NOMO-1 treated with DMSO at 0.1 percent for 48 hours (cell line): ENCODE data around the gene SELENBP1.

Experiments used
- DNase-seq: peaks from one replicate; lab custom pipeline; 2025; ENCODE audit not compliant: unreplicated experiment; lab: John Stamatoyannopoulos, UW

The SELENBP1 gene

DNA sequence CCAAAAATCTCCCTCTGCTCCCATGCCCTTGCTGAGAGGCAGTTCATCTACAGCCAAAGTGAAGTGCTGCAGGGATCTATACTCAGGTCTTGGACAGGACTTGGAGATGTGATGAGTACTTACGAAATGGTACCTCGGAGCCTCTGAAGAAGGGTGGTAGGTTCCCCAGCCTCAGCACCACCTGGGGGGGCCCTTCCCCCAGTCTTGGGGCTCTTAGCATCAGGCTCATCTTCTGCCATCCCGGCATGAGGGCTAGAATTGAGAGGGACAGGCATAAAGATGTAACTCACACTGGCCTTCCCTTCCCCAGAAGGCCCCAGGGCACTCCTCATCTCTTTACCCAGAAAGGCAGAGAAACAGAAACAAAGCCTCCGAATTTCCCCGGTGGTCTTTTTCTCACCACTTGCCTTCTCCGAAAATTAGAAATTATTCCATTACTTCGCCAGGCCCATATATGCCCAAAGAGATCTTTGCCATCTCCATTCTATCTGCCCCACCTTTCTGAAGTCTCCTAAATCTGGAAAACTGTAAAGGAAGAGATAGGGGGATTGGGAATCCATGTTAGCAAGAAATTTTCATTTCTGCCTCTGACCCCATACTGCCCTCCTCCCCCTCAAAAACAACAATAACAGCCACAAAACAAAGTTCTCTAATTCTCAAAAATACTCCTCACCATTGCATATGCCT lies 26.3 kb downstream of the SELENBP1 start:
- DNase-seq: no peak

DNA sequence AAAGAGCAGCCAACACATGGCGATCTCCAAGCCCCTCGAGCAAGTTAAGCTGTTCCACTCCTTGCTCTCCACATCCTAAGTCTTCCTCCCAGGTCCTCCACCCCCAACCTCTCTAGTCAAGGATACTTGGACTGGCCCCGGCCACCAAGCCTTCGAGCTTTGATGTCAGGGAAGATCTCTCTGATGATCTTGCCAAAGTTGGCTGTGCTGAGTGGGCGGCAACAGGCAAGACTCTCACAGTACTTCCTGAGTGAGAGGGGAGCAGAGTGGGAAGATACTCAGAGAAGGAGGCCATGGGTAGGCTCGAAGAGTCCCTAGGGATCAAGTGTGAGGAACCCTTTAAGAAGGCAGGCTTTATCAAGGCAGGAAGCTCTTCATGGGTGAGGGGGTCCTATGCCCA lies 28.2 kb downstream of the SELENBP1 start:
- no peak for DNase-seq

DNA sequence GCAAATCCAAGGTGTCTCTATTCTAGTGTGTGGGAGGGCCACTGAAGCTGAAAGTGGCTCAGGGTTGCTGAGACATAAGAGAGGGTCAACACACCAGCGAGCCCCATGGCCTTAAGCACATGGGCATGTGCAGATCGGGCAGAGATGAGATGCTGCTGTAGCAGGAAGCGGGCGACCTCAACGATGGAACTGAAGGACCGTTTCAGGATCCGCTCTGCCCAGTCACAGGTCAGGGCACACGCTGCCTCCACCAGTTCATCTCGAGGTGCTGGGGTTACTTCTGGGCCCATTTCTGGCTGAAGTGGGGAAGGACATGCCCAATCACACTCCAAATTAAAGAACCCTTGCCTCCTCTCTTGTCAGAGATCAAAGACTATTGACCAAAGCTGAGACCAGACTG lies 28.9 kb downstream of the SELENBP1 start:
- DNase-seq: no peak

DNA sequence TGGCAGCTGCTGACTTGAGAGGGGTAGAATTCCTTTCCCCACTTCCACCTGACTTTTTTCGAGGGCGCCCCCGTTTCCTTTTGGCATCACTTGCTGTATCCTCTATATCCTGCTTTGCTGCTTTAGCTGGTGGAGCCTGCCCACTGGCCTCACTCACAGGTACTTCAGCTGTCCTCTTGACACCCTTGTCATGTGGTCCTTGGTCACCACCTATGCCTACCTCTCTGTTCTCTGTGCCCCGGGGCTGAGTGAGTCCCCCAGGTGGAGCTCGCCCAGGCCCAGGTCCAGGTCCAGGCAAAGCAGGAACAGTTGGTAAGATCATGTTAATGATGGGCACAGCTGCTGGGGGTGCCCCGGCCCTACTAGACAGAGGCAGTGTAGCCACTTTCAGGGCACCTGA lies 29.9 kb downstream of the SELENBP1 start:
- DNase-seq: no peak

DNA sequence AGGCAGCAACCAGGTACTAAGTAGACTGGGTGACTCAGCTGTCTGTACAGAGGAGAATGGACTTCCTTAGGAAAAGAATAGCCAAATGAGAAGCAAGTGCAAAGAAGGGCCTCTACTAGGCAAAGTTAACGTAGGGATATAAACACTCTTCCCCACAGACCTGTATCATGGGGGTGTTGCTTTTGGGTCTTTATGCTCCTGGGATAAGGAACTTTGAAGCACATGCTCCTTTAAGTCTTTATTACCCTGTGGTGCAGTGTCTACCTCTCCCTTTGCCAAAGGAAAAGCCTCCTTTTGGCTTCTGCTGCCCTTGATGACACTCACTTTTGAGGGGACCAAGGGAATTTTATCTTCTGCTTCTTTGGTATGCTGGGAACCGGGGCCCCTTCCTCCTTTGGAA lies 30.5 kb downstream of the SELENBP1 start:
- DNase-seq: no peak

DNA sequence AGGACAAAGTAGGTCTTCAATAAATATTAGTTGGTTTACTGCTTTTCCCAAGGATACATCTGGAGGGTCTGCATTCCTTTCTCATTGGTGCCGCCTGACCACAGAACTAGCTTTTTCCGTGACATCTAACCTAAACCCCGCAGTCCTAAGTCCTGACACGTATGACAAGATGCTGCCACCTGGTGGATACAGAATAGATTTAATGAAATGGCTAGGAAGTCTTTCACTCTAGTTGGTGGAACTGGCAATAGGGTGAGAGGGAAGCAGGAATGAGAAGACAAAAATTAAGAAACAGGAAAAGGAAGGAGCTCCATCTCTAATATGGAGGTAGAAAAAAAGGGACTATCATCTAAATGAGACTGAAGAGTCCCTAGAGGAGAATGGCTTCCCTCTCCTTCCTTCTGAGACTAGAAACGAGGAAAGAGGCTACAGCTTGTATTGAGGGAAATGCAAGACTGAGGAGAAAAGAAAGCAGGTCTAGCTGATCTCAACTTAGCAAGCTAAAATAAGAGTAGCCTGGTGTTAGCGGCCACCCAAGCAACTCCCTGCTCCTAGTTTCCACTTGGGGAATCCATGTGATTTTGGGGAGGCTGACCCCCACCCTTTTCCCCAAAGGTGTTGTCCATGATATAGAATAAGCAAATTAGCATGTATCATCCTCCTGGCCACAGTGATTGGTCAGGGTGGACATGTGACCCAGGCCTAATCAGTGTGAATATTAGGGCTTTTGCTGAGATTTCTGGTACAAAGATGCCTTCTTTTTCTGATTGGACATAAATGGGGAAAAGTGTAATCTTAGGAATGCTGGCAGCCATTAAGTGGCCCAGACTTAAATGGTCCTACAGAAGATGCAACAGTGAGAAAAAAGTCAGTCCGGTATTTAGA lies 31.4 kb downstream of the SELENBP1 start:
- peak; percentile 79 for DNase-seq

DNA sequence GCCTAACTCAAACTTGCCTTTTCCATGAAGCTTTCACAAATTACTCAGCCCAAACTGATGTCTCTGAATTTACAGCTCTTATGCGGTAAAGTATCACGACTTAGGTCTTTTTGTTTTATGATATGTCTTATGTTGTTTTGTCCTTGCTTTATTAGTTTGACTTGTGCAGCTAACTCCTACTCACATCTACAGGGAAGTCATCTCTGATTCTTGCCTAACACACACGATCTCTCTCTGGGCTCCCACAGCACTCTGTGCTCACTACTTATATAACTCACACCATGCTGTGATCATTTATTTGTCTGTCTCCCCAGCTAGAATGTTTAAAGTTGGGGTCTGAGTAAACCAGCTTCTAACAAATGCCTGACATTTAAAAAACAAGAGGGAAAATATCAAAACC lies 35.9 kb downstream of the SELENBP1 start:
- no peak for DNase-seq

DNA sequence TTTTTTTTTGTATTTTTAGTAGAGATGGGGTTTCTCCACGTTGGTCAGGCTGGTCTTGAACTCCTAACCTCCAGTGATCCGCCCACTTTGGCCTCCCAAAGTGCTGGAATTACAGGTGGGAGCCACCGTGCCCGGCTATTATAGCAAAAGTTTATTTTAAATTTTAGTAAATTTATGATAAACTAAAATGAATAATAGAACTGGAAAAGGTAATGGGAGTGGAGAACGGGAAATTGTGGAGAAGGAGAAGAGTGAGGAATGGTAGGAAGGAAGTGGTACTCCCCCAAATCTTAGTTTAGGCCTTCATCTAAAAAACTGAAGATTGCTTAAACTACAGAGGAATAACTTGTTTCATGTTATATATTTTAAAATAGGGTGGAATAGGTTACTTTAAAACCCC lies 37.7 kb downstream of the SELENBP1 start:
- DNase-seq: no peak

DNA sequence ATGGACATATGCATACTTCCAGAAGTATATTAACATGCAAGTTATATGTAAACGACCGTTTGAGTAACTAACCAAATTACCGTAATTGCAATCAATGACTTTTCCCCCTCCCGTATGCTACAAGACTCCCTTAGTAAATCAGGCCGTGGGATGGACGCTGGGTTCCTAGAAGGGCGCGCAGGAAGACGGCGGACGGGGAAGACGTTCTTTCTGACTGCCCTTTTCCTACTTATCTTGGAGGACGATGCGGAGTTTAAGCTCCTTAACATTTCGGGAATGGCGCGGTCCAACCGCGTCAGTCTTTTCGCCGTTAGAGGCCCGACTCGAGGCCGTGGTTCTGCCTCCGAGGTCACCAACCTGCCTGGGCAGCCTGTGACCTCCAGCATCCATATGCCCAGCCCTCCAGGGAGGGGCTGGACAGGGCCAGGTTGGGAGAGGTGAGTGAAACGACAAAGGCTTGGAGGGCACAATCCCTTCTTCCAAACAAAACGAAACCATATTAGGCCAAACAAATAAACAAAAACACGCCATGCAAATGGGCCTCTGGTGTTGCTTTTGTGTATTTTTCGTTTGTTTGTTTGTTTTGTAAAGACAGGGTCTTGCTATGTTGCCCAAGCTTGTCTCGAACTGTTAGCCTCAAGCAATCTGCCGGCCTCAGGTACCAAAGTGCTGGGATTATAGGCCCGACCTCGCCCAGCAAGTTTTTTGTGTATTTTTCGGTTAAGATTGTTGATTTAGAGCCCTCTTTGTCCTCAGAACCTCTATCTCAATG lies 44.4 kb downstream of the SELENBP1 start:
- DNase-seq: no peak

DNA sequence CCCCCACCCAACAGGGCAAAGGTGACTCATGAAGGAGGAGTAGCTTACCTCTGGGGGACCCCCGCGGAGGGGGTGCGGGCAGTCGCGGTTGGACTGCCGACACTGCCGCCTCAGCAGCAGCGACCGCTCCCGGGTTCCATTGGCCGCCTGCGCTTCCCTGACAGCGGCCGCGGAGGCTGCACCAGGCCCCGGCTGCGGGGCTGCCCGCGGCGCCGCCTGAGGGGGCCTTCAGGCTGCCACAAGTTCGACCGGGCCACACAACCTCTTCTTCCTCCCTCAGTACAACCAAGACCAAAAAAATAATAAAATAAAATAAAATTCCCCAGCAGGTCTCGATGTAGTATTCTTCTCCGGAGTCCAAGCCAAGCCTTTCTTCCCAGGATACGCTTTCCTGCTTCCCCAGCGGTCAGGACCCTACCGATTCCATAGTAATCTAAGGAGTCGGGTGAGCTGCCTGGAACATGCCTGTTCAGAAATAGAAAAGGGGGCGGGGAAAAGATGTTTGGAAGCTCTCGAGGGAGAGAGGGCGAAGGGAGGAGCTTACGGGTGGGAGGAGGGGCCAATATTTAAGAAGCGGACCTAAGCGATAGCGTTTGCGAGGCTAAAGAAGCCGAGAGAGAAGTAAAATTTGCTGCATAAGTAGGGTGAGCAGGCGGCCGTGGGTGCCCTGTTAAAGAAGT lies 45.1 kb downstream of the SELENBP1 start, which contains the start of gene PI4KB:
TSS of gene PI4KB (minus strand) at position 194 of the 680 bp plus-strand sequence. CDS start 10,935 bp downstream, outside the sequence.
- DNase-seq: peak; percentile 97

DNA sequence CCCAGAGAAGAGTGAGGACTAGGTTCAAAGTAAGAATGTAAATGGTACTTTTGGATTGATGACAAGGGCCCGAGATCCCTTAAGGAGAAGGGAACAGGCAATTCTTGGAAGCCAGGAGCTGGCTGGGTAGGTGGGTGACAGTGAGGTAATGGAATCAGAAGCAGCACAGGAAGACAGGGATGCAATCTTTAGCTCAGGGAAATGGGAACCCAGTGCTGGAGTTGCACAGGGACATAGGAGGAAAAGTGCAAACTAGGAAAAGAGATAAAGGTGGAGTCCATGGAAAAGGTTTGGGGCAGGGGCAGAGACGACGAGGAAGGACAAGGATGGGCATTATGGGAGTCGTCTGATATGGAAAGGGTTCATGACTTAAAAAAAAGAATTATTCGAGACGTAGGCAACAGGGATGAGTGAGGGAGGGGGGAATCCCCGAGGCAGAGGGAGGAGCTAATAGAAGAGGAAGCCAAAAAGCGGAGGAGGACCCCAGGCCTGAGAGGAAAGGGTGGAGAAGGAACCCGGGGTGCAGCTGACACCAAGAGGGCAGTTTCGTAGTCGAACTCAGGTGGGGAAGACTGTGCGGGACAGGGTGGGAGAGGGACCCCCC lies 45.8 kb downstream of the SELENBP1 start:
- peak; percentile 60 for DNase-seq

DNA sequence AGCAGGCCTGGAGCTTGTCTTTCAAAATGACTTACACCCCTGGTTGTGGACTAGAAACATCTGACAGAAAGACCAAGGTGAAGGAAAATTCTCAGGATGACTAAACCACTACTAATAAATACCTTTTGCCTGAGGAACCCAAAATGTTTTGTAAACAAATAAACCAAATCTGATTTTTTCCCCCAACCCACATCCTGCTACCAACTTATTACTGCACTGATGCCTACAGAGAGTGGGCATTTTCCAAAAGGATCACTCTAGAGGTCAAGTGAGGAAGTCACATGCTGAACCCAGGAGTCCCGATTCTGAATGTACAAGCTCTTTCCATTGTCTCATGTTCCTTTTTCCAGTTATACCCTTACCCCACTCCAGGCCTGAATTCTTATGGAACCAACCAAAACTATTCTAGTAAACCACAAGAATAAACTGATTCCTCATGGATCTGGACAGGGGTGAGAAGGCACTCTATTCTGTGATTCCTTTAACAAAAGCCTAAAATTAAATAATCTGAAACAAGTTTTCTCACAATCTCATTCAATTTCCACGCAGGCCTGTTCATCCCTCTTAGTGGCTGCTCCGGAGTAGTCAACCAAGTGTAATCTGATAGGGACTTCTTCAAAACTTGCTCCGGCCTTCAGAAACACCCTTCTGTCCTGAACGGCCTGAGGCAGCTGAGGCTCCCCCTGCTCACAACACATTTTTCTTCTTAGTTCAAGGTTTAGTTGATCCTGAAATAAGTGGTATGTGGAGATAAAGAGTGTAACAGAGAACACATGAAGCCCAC lies 46.7 kb downstream of the SELENBP1 start:
- DNase-seq: no peak

DNA sequence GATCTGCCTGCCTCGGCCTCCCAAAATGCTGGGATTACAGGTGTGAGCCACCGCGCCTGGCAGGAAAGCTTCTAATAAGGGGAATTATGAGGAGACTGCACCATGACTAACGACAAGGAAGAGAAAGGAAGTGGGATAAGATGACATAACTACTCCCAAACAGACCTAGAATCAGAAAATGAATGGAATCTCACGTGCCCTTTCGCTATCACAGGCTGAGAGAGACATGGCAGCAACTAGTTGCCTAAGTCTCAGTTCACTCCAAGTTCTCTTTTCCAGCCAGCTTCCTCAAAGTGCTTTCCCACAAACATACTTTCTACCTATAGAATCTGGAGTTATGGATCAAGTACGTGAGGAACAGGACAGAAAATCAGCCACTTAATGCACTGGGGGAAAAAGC lies 47.3 kb downstream of the SELENBP1 start:
- no peak for DNase-seq

DNA sequence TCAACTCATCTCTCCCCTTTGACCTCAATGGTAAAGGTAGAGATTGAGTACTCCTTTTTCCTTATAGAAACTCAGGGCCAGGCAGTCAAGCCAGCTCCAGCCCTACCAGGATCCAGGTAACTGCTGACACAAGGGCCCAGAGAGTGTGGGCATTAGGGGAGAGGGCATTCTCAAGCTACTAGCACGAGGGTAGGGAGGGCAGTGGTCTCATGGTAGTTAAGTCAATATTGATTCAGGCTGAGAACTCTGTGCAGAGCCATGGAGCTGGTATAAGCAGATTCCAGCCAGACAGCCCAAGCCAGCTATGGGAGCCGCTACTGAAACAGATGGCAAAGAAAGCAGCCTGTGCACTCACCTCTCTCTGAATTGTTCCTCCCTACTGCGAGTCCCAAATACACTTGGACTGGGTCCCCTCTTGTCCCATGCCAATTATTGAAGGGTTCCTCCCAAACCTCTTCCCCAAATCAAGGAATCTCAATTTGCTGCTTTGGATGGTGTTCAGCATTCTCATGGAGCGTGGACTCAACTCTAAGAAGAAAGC lies 48.0 kb downstream of the SELENBP1 start:
- DNase-seq: no peak

DNA sequence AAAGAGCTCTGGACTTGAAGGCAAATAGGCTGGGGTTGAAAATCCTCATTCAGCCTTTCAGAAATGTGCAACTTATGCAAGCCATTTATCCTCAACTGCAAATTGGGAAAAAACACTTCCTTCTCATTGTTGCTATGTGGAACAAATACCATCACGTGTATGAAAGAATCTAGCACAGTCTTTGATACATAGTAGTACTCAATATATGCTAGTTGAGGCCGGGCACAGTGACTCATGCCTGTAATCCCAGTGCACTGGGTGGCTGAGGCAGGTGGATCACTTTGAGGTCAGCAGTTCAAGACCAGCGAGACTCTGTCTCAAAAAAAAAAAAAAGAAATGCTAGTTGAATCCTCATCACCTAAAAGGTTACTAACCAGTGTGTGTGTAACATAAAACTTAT lies 53.5 kb downstream of the SELENBP1 start:
- DNase-seq: no peak

DNA sequence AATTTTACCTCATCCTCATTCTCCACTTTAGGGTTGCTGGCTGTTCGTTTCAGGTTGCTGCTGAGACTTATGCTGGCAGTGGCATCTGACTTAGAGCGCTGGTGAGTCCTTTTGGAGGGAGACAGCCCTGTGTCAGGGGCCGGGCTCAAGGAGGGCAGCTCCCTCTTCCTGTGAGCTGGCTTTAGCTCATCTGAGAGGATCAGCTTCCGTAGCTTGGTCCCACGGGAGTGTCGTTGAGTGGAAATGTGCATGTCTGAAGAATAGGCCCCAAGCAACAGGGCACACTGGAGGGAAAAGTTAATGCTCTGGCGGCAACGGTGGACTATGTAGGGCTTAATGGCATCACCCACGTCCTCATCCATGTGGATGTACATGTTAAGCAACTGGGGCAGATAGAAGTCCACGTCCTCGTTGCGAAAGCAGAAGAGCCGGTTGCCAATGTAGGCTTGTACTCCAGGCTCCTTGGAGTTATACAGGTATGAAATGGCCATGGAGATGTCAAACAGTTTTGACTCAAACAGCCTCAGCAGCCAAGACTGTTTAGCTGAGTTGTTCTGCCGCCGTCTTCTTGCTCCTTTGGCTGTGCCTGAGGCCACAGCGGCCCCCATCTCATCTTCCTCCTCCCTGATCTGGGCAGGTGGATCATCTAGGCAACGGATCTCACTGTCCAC lies 56.8 kb downstream of the SELENBP1 start:
- DNase-seq: no peak
